HG03460 (cell line): ENCODE measurements around the gene LAMA2.

Experiments
- ATAC-seq: cut with Tn5 transposase; IDR thresholded peaks from one replicate; pipeline ENCODE4 v1.9.1; 2021; ENCODE audit not compliant: unreplicated experiment

Gene LAMA2

DNA sequence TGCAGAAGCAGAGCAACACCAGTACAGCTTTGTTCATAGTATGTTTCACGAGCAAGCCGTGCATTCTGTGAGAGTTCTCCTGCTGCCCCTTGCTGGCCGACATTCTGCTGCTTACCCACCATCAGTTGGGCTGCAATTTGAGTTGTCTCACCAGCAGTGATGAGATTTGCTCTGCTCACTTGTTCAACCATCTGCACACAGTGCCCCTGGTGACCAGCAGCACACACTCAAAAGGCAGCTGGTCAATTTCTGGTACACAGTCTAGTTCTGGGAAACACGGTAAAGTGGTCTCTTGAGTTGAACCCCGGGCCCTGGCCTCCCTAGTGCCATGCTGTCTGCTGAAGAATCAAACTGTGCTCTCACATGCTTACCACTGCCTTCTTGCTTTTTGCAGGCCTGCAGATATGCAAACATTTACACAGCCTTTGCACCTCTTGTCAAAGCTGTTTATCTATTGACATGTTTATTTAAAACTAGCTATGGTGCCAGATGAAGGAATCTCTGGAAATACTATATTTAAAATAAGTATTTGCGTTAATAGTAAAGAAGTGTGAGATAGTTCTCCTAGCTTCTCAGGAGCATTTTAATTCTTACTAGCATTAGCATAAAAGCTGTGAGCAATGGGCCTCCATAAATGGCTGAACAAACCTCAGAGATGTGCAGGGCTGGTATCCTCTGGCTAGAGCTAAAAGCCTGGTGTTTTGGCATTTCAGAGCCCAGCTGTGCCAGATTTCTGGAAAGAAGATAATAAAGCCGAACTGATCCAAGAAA lies 592.7 kb downstream of the LAMA2 start:
- no peak for ATAC-seq

DNA sequence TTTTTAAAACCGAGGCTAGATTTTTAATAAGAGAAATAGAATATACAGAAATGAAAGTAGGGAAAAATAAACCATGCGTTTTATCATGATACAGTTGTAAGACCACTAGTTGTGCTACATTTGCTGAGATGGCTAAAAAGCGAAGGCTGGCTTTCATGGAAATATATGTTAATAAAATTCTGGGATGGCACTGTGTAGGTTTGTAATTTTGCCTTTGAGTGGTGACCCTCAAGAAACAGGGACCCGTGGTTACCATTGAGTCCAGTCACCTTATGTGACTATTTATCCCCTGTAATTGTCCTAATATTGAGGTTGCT lies 593.3 kb downstream of the LAMA2 start:
- no peak for ATAC-seq

DNA sequence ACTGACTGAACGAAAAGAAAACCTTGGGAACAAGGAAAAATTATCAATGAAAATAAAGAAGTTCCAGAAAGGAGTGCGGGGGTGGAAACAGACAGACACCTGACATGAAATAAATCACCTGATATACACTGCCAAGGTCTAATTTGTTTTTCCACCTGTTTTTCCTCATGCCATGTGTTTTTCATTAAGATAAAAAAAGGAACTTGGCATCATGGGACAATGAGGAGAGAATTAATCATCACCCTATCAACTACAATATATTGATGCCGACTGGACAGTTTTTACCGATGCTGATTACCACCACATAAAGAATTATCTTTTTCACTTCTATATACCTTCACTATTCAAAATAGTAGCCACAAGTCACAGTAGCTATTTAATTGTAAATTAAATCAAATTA lies 593.9 kb downstream of the LAMA2 start:
- no peak for ATAC-seq

DNA sequence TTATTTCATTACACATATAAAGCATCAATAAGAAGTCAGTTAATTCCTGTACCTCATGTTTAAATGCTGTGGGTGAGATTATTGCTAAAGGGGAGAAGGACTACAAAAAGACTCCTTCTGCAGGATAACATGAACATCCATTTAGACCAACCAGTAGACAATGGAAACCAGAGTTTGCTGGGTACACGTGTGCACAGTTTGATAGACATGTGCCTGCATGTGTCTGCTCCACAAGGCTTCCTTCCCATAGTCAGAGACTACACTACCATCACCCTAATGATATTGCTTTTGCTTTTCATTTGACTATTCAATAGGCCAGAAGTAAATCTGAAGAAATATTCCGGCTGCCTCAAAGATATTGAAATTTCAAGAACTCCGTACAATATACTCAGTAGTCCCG lies 595.4 kb downstream of the LAMA2 start:
- ATAC-seq = no peak

DNA sequence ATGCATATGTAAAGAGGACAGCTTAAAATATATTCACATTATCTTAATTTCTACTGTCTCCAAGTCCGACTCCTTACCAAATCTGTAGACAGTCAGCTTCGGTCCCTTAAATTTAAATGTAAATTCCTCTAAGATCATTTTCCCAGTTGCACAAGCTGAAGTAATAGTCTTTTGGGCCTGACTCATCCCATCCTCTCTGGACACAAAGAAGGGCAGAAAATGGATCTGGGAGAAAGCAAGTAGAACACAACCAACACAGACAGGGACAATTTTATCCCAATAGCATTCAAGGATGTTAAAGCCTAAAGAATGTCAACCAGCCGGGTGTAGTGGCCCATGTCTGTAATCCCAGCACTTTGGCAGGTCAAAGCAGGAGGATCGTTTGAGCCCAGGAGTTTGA lies 598.8 kb downstream of the LAMA2 start:
- no peak for ATAC-seq

DNA sequence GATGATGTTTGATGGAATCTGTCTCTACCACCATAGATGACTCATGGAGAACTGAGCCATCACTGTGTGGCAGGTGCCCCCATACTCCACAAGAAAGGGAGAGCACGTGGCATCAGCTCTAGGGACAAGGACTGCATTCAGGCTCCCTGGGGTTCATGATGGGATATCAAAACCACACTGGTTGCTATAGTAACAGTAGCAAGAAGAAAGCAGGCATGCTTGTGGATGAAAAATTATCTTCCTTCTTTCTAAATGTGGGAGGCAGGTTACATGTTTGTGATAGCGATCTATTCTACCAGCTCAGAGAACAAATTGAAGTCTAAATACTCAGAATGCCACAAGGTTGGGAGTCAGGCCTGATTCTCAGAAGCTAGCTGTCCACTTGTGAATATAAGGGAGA lies 602.8 kb downstream of the LAMA2 start:
- no peak for ATAC-seq

DNA sequence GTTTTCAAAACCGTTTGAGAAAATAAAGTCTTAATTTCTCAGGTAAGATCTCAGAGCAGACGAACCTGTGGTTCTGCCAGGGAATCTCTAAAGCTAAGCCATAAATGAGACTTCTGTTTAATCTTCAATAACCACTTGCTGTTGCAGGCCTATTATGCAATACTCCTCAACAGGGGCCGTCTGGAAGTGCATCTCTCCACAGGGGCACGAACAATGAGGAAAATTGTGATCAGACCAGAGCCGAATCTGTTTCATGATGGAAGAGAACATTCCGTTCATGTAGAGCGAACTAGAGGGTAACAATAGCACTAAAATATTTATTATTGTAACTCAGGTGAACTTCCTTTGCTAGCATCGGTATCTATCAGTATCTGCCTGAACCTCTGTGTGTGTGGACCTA lies 603.4 kb downstream of the LAMA2 start:
- no peak for ATAC-seq

DNA sequence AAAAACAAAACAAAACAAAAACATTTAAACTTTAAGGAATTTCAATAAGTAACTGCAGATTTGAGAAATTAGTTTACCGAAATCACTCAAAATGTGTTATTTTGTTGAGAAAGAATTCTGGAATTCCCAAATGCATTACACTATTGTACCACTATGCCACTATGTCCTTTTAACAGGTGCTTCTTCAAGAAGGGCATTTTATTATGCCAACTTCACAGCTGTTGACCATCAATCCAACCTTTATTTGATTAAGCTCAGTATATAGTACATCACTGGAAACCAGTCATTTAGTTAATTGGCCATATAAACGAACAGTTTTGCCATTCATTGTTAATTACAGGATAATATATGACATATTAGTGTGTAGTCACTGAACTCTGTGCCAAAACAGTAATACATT lies 605.4 kb downstream of the LAMA2 start:
- no peak for ATAC-seq

DNA sequence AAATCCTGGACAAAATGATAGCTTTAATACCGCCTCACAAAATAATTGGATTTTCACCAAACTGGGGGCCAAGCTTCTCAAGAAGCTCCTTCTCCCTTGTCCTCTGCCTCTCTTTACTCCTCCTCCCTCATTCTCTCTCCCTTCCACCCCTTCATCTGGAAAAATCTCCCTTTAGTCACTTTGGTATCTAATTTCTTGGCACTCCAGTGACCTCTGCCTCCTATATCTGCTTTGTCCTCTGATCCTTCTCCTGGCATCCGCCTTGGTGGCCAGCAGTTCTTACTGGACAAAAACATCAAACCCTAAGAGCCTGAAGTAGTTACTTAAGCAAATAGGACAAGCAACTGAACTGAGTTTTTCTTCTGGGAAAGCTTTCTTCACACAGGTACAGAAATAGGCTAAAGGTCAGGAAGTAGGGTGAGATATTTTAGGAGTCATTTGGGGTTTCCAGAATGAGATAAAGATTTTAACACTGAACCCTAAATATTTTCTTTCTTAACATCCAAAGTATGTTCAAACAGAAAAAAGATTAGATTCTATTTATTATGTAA lies 606.4 kb downstream of the LAMA2 start:
- ATAC-seq = no peak

DNA sequence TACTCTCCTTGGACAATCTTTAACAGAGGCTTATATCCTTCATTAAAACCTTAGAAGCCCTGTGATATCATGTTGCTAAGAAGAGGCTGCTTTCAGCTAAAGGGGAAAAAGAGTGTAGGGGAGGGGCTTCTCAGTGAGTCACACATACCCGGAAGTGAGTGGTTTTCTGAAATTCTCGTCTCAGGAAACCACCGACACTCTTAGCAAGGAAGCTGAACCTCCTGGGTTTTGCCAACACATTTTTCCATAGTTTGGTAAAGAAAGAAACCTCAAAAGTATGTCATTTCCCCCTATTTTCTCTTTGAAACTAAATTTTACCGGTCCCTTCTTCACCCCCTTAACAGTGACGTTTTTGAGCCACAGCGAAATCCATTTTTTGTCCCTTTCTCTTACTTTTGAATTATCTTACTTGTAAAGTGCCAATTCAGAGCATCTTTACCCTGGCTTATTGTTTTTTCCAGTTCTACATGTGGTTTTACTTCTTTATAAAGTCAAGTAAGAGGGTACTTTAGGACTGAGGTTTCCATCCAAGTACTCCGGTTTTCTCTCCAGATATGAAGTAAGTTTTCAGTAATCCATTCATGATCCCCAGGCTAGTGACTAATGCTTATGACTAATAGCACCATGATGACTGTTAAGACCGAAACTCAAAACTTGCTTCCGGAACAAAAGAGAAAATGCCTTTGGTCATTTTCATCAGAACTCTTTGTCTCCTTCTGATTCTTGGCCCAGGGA lies 607.8 kb downstream of the LAMA2 start:
- ATAC-seq = peak; percentile 91

DNA sequence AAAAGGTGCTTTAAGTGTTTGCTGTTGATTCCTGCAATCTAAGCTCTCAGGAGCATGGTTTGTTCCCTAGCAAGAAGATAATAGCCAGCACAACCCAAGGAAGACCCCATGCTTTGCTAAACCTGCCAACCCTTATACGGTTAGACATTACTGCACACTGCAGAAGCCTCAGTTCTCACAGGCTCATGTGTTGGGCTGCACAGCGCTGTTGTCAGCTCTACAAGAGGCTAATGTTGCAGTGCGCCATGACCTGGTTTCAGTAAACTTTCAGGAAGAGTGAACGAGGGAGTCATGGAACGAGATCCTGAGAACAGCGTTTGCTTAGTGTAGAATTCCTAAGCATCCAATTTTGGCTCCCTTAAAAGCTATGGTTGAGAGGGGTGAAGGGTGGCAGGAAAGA lies 608.5 kb downstream of the LAMA2 start:
- ATAC-seq = peak; percentile 1

DNA sequence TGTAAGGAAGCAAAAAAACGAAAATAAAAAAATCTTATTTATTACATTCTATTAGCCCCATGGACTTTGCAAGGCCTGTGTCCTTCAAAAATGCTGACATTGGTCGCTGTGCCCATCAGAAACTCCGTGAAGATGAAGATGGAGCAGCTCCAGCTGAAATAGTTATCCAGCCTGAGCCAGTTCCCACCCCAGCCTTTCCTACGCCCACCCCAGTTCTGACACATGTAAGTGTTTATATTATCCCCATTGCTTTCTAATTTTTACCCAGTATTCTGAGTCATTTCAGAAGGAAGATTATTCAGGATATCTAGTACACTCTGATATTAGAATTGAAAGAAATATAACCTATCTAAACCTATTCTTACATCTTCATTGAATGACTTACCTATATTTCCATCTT lies 609.3 kb downstream of the LAMA2 start:
- ATAC-seq = no peak

DNA sequence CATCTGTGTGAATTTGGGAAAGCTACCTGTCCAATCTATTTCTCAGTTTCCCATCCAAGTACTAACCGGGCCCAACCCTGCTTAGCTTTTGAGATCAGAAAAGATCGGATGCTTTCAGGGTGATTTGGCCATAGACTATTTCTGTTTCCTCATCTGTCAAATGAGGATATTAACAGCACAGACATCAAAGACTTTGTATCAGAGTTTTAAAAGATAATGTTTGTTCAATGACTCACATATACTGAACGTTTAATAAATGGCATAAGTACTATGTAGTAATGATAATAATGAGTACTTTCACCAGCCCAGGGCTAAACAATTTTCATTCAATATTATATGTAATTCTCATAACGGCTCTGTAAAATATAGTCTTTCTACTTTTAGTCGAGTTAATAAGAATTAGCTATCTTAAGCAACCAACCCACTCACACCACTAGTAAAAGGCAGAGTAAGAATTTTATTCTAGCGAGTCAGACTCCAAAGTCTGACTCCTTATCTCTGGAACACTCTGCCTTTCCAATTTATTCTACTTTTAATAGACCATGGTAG lies 610.5 kb downstream of the LAMA2 start:
- no peak for ATAC-seq

DNA sequence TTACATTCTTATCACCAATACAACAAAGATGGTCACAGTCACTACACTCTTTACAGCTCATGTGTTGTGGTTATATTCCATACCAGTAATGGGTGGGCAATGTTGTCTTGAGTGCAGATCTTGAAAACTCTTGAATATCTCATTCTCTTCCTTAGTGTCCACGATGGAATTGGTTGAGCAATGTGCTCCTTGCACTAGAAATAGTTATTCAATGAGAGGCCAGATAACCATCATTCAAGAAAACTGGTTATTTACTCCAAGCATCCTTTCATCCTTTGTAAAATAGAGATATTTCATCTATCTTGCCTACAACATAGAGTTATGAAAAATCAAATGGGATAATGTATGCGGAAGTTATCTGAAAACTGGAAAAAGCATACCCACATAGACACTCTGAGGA lies 611.2 kb downstream of the LAMA2 start:
- no peak for ATAC-seq

DNA sequence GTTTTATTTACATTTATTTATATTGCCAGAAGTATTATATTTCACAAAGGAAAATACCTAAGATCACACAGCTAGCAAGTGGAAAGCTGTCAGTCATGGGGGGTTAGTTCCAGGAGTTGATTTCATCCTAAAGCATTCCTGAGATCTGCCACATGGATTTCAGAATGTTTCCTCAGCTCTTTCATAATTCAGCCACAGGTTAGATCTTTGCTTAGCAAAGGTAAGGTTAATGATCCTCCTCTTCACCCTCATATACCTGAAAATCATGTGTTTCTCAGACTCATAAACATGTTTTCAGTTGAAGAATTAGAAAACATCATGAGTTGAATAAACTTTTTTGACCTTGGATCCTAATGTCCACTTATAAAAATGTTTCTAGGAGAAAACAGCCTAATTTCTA lies 611.6 kb downstream of the LAMA2 start:
- no peak for ATAC-seq

DNA sequence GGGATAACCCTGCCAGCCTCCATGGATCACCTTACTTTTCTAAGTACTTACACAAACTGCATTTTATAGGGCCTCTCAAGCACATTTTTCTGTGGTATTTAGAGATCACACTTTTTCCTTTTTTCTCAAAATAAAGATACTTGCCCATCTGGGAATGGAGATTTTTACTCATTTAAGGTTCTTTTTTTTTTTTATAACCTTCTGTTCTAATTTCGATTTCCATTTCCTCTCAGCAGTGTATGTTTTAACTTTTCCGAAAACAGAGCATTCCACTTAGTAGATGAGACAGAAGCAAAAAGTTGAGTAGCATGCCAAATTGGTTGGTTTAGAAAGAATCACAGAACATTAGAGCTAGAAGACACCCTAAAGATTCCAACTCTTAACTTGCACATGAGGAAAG lies 612.7 kb downstream of the LAMA2 start:
- ATAC-seq = no peak

DNA sequence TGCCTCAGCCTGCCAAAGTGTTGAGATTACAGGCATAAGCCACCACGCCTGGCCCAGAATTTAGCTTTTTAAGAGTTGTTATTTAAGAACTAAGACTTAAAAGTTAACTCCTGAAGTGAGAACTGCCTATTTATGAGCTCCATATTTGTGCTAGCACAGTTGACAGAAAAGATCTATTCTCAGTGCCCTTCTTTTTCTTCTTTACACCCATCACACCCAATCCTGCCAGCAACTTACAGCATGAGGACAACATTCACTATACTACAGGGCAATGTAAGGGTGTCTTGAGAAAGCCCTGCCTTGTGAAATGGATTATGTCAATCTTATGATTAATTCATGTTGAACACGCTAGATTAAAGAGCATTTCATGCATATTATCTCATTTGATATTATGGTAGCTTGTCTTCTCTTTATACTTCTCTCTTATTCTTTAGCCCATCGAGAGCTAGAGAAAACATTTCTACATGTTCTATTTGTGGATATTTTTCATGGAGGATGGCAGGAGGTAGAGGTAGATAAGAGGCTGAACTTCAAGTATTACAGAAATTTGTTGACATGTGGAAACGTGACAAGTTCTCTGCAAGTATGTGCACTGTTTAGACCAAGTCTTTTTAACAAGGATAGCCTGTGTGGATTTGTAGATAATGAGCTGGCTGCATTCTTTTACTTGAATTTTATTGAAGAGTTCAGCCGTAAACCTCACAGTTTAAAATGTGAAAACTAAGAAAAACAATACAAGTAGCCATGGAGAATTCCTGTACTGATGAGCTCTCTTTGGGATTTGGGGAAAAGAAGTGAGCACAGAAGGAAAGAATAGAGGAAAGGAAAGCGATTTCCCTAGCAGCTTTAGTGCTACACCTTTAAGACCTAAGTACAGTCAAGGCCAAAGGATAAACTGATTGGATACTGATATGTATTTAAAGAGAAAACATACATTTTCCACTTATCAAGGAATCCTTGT lies 614.8 kb downstream of the LAMA2 start:
- ATAC-seq = no peak

DNA sequence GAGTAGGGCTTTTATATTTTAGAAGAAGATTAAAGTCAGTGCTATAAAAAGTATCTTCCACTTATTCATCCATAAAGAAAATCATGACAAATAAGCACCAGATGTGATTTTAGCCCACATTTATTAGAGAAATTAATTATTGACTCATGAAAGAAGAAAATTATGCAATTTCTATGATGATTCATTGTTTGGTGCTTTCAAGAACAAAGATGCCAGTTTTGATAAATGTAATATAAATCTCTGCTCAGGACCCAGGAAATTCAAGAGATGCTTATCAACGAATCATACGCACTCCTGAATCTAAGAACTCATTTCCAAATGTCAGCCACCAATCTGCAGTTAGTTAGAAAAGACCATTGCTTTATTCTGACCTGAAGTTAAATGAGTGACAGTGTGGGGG lies 615.6 kb downstream of the LAMA2 start:
- no peak for ATAC-seq

DNA sequence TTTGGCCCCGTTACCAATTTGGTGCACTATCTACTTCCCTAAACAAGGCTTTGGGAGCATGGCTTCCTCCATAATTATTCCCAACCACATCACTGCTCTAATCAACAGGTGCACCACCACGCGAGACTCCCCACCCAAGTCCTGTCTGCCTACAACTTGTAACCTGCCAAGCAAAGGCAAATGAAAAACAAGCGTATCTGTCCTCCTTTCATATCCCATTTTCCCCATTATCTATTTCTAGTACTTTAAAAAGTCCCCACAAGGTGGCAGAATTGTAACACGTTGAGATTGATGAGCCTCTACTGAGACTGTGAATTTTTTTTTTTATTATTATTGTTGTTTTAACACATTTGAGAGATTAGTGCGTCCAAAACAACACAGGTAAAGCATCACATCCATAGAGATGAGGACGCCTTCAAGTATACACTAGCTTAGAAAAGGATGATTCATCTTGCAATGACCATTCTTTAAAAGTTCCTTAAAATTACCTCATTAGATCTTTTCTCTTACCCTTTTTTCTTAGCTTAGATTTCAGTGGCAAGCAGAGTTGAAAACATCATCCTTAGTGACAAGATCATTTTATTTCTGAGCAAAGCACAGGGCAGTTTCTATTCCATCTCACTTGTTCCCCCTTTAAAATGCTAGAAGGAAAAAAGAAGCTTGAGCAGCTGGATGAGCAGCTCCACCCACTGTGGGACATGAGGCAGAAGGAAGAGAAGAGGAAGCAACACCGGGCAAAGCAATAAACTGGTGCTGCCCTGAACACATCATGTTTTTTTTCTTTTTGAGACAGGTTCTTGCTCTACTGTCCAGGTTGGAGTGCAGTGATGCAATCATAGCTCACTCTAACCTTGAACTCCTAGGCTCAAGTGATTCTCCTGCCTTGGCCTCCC lies 616.3 kb downstream of the LAMA2 start:
- peak; percentile 70 for ATAC-seq

DNA sequence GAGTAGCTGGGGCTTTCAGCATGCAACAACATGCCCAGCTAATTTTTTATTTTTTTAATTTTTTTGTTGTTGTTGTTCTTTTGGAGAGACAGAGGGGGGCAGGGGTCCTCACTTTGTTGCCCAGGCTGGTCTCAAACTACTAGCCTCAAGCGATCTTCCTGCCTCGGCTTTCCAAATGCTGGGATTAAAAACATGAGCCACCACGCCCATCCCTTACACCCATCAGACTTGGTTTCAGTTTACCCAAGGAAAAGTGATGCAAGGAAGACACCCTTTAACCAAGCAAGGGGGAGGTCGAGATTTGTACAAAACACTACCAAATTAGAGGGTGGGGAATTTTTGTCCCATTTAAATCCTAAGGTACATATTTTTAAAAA lies 616.9 kb downstream of the LAMA2 start:
- no peak for ATAC-seq
